BLaER1 (cell line): ENCODE data around the gene RNF182.
"Not testable (repeated sequence)": the region's sequence is repeated elsewhere in the genome, so short reads cannot be mapped to it uniquely, and the experiment has no call there.

ENCODE experiments used
- H3K27ac ChIP-seq: shearing (Covaris generic); formaldehyde crosslinking; 2 replicates; pipeline ENCODE4 v1.8.1; 2022
- H3K27me3 ChIP-seq: shearing (Covaris generic); formaldehyde crosslinking; 2 replicates; pipeline ENCODE4 v1.8.1; 2022
- H3K36me3 ChIP-seq: shearing (Covaris generic); formaldehyde crosslinking; 2 replicates; pipeline ENCODE4 v1.8.1; 2022
- H3K4me1 ChIP-seq: shearing (Covaris generic); formaldehyde crosslinking; 2 replicates; pipeline ENCODE4 v1.8.1; 2022
- H3K4me2 ChIP-seq: shearing (Covaris generic); formaldehyde crosslinking; 2 replicates; pipeline ENCODE4 v1.8.1; 2022
- H3K4me3 ChIP-seq: shearing (Covaris generic); formaldehyde crosslinking; 2 replicates; pipeline ENCODE4 v1.8.1; 2022
- H3K9ac ChIP-seq: shearing (Covaris generic); formaldehyde crosslinking; 2 replicates; pipeline ENCODE4 v1.8.1; 2022
- H3K9me3 ChIP-seq: shearing (Covaris generic); formaldehyde crosslinking; 2 replicates; pipeline ENCODE4 v1.8.1; 2022
- H4K20me1 ChIP-seq: shearing (Covaris generic); formaldehyde crosslinking; 2 replicates; pipeline ENCODE4 v1.8.1; 2022
- Cebpa-rat ChIP-seq: shearing (Covaris generic); IDR thresholded peaks from 2 replicates; pipeline ENCODE4 v1.8.1; 2022

The RNF182 gene

GRCh38 chr6:13924949-13925881, at the start of gene RNF182:
Gene RNF182, plus strand, starts transcription at chr6:13924952. Its CDS starts 52,168 bp downstream, at chr6:13977120.
- H3K27me3 ChIP-seq = peaks cover 46% of the 10 kb centered on the region
- H3K36me3 ChIP-seq = no peaks in the 10 kb centered on the region
- peak within 1 kb of the TSS; percentile 64 for H3K4me3 ChIP-seq
- H3K9me3 ChIP-seq = peaks cover 5% of the 10 kb centered on the region; the same call in 1 of the 2 replicates
- peaks cover 11% of the 10 kb centered on the region for H3K4me1 ChIP-seq
- no peaks in the 10 kb centered on the region; the same call in 1 of the 2 replicates for H4K20me1 ChIP-seq
- peak within 1 kb of the TSS; percentile 86 for H3K4me2 ChIP-seq
- H3K9ac ChIP-seq = no peak within 1 kb of the TSS
- TF ChIP-seq Cebpa-rat = no peak
- H3K27ac ChIP-seq = no peak within 1 kb of the TSS

GRCh38 chr6:13877051-13877450, 47.7 kb upstream of the RNF182 start:
- no peak for TF ChIP-seq Cebpa-rat
- no peak overlapping the region for H3K4me2 ChIP-seq
- H3K27me3 ChIP-seq = no peaks in the 10 kb centered on the region

GRCh38 chr6:13880061-13880663, 44.6 kb upstream of the RNF182 start:
- H3K9ac ChIP-seq, H3K4me1 ChIP-seq, H3K9me3 ChIP-seq, H3K4me3 ChIP-seq, H3K4me2 ChIP-seq, H4K20me1 ChIP-seq, H3K27me3 ChIP-seq, H3K36me3 ChIP-seq, H3K27ac ChIP-seq: not testable (repeated sequence)

More at GRCh38 chr6:13877051-13877450, 47.7 kb upstream of the RNF182 start:
- Histone ChIP-seq H3K4me1 (peaks cover 11% of the 10 kb centered on the region), H3K36me3 (no peaks in the 10 kb centered on the region), H3K27ac (no peak overlapping the region), H3K9me3 (0 out of 2 replicates have a peak, but pooled peaks cover 7% of the 10 kb centered on the region), H4K20me1 (no peaks in the 10 kb centered on the region), H3K9ac (no peak overlapping the region), H3K4me3 (no peak overlapping the region)

GRCh38 chr6:13881621-13882165, 43.1 kb upstream of the RNF182 start:
- 0 out of 2 replicates have a peak, but pooled peaks cover 7% of the 10 kb centered on the region for H3K9me3 ChIP-seq
- H3K4me2 ChIP-seq = no peak overlapping the region
- H3K36me3 ChIP-seq = no peaks in the 10 kb centered on the region
- no peak for TF ChIP-seq Cebpa-rat
- H3K4me3 ChIP-seq = no peak overlapping the region
- no peaks in the 10 kb centered on the region for H4K20me1 ChIP-seq
- no peaks in the 10 kb centered on the region for H3K27me3 ChIP-seq
- no peak overlapping the region for H3K9ac ChIP-seq
- no peaks in the 10 kb centered on the region for H3K4me1 ChIP-seq
- no peak overlapping the region for H3K27ac ChIP-seq

GRCh38 chr6:13883966-13884365, 40.8 kb upstream of the RNF182 start:
- Histone ChIP-seq H3K4me3 (no peak overlapping the region), H3K4me1 (no peaks in the 10 kb centered on the region), H3K9me3 (no peaks in the 10 kb centered on the region), H3K36me3 (no peaks in the 10 kb centered on the region), H4K20me1 (no peaks in the 10 kb centered on the region), H3K27ac (no peak overlapping the region), H3K27me3 (no peaks in the 10 kb centered on the region), H3K9ac (no peak overlapping the region), H3K4me2 (no peak overlapping the region)
- no peak for TF ChIP-seq Cebpa-rat

GRCh38 chr6:13884397-13884796, 40.4 kb upstream of the RNF182 start:
- Histone ChIP-seq H3K27me3 (no peaks in the 10 kb centered on the region), H3K27ac (no peak overlapping the region), H3K4me2 (no peak overlapping the region), H3K4me3 (no peak overlapping the region), H3K9ac (no peak overlapping the region), H3K4me1 (no peaks in the 10 kb centered on the region), H3K9me3 (no peaks in the 10 kb centered on the region), H4K20me1 (no peaks in the 10 kb centered on the region), H3K36me3 (no peaks in the 10 kb centered on the region)
- no peak for TF ChIP-seq Cebpa-rat

- no peaks in the 10 kb centered on the region for H3K27me3 ChIP-seq
- H3K4me3 ChIP-seq = no peak overlapping the region
- no peaks in the 10 kb centered on the region for H3K36me3 ChIP-seq
- H3K9ac ChIP-seq = no peak overlapping the region
- no peak overlapping the region for H3K4me2 ChIP-seq
- no peaks in the 10 kb centered on the region for H4K20me1 ChIP-seq
- no peaks in the 10 kb centered on the region for H3K4me1 ChIP-seq
- no peak overlapping the region for H3K27ac ChIP-seq
- H3K9me3 ChIP-seq = no peaks in the 10 kb centered on the region
- no peak for TF ChIP-seq Cebpa-rat
Observed at GRCh38 chr6:13885601-13886000, 39.2 kb upstream of the RNF182 start.

GRCh38 chr6:13886949-13887348, 37.8 kb upstream of the RNF182 start:
- Histone ChIP-seq H3K4me1 (no peaks in the 10 kb centered on the region), H4K20me1 (no peaks in the 10 kb centered on the region), H3K27me3 (no peaks in the 10 kb centered on the region), H3K4me2 (no peak overlapping the region), H3K4me3 (no peak overlapping the region), H3K36me3 (no peaks in the 10 kb centered on the region), H3K9me3 (no peaks in the 10 kb centered on the region), H3K27ac (no peak overlapping the region), H3K9ac (no peak overlapping the region)
- TF ChIP-seq Cebpa-rat = no peak

GRCh38 chr6:13892017-13892645, 32.6 kb upstream of the RNF182 start:
- Histone ChIP-seq H3K4me3 (no peak overlapping the region), H3K9ac (no peak overlapping the region), H3K36me3 (no peaks in the 10 kb centered on the region), H3K27me3 (no peaks in the 10 kb centered on the region), H3K4me1 (no peaks in the 10 kb centered on the region), H3K27ac (no peak overlapping the region), H3K9me3 (no peaks in the 10 kb centered on the region), H3K4me2 (no peak overlapping the region), H4K20me1 (no peaks in the 10 kb centered on the region)
- no peak for TF ChIP-seq Cebpa-rat
